Common myeloid progenitor, CD34-positive (primary cell): ENCODE data around the gene CSTF1.

Experiments
- CTCF ChIA-PET: fragments of 350-600 bp; sonication (Branson Sonifier 250); formaldehyde crosslinking; loops from one replicate; lab custom pipeline; 2021; ENCODE audit warnings: antibody characterized with exemption; lab: Charles Lee
- POLR2A ChIA-PET: fragments of 350-600 bp; sonication (Branson Sonifier 250); formaldehyde crosslinking; loops from one replicate; lab custom pipeline; 2021; ENCODE audit warnings: antibody characterized with exemption; lab: Charles Lee
- DNase-seq, 3 donors: peaks; one replicate each; pipeline versions ENCODE4 v3.0.0 to v3.0.0-alpha.2; 2013
- H3K27ac ChIP-seq, 2 experiments: 1 replicate in 1 of 2; 2 replicates in 1 of 2; pipeline ENCODE4 v1.7.0; 2013; ENCODE audit warnings: inconsistent platforms in 2 of 2, low read length in 2 of 2, mild to moderate bottlenecking in 2 of 2, low read depth in 1 of 2, moderate library complexity in 1 of 2; ENCODE audit not compliant: severe bottlenecking in 2 of 2, insufficient read depth in 1 of 2, poor library complexity in 1 of 2
- H3K27me3 ChIP-seq, 5 experiments: replicated peaks in 2 of 5; 1 replicate in 3 of 5; 2 replicates in 2 of 5; pipeline versions ENCODE4 v1.6.1 to v1.7.0; 2013; ENCODE audit warnings: low read length in 4 of 5, mild to moderate bottlenecking in 2 of 5, moderate library complexity in 2 of 5, inconsistent platforms in 1 of 5; ENCODE audit not compliant: insufficient read depth in 5 of 5, control insufficient read depth in 4 of 5
- H3K36me3 ChIP-seq, 4 experiments: 1 replicate in 2 of 4; 2 replicates in 2 of 4; pipeline versions ENCODE4 v1.6.1 to v1.7.0; 2013; ENCODE audit warnings: low read length in 3 of 4, control low read depth in 1 of 4, mild to moderate bottlenecking in 1 of 4; ENCODE audit not compliant: control insufficient read depth in 4 of 4, insufficient read depth in 4 of 4
- H3K4me1 ChIP-seq, 4 experiments: 1 replicate in 3 of 4; 2 replicates in 1 of 4; pipeline versions ENCODE4 v1.6.1 to v1.7.1; 2013; ENCODE audit warnings: low read length in 3 of 4, mild to moderate bottlenecking in 3 of 4, control low read depth in 1 of 4, inconsistent platforms in 1 of 4, moderate library complexity in 1 of 4; ENCODE audit not compliant: control insufficient read depth in 4 of 4, insufficient read depth in 4 of 4; ENCODE audit errors: control extremely low read depth in 1 of 4
- H3K4me3 ChIP-seq, 7 experiments: 1 replicate in 4 of 7; 2 replicates in 3 of 7; pipeline versions ENCODE4 v1.5.1 to v1.7.0; 2013; ENCODE audit warnings: mild to moderate bottlenecking in 7 of 7, low read length in 6 of 7, moderate library complexity in 6 of 7, inconsistent platforms in 2 of 7, low read depth in 2 of 7, control low read depth in 1 of 7; ENCODE audit not compliant: insufficient read depth in 4 of 7, control insufficient read depth in 1 of 7; ENCODE audit errors: extremely low read depth in 1 of 7
- H3K9me3 ChIP-seq, 5 experiments: 1 replicate in 4 of 5; 2 replicates in 1 of 5; pipeline versions ENCODE4 v1.6.1 to v1.7.1; 2013; ENCODE audit warnings: low read length in 4 of 5, mild to moderate bottlenecking in 2 of 5, inconsistent platforms in 1 of 5, low read depth in 1 of 5, moderate library complexity in 1 of 5; ENCODE audit not compliant: control insufficient read depth in 4 of 5, insufficient read depth in 2 of 5; ENCODE audit errors: control extremely low read depth in 1 of 5
- WGBS: methylation state at CpG from one replicate; pipeline ENCODE4 v1.1.5; 2013; ENCODE audit not compliant: insufficient coverage; 5-methylcytosine and 5-hydroxymethylcytosine counted together

The CSTF1 gene

DNA sequence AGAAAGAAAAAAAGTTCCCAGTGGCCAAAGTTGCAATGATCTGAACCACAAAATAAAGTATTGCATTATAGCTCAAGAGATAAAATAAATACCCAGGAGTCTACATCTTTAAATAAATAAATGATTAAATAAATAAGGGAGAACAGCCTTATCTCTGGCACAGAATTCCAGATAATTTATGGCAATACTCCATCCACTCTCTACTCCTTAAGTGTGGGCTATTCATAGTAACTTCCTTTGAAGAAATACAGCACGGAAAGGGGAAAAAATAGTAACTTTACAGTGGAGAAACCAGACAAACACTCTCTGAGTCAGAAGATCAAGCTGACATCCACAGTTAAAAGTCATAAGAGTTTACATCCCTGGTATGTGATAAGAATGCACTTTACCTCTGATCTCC lies 12.1 kb upstream of the CSTF1 start:
- Histone ChIP-seq H3K4me3 (no peak overlapping the region), H3K9me3 (no peaks in the 10 kb centered on the region), H3K4me1 (peaks cover 0 to 12% (median 2%) of the 10 kb centered on the region in 4 experiments), H3K27me3 (no peaks in the 10 kb centered on the region), H3K27ac (no peak overlapping the region), H3K36me3 (peaks cover 10 to 73% (median 24%) of the 10 kb centered on the region in 4 experiments)
- no CpG with 5 or more reads among the region's 1 CpG for WGBS
- POLR2A ChIA-PET: interaction anchor here (0.6 kb wide), 1 partner anchor 18 kb away, joined by 3 read pairs; no protein-coding TSS in a partner anchor
- CTCF ChIA-PET: interaction anchor here (1.5 kb wide), 1 partner anchor 8 kb away, joined by 5 read pairs; no protein-coding TSS in a partner anchor
- no peak for DNase-seq

DNA sequence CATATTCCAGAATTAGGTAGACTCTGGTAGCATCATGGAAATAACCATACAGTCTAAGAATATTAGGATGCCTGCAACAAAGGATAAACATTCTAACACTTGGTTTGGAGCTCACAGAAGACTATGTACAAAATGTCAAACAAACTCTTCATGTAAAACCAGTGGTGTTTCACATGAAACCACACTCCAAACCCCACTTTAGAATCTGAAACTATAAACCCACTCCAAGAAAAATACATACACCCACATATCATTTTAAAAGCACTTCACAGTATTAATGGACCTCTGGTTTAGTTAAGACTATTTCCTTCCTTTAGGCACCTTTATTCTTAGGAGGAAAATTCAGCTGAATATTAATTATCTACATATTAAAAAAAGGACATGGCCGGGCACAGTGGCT lies 10.9 kb upstream of the CSTF1 start:
- Histone ChIP-seq H3K27ac (no peak overlapping the region), H3K4me3 (no peak overlapping the region), H3K36me3 (peaks cover 10 to 74% (median 28%) of the 10 kb centered on the region in 4 experiments), H3K27me3 (no peaks in the 10 kb centered on the region), H3K4me1 (peaks cover 0 to 6% (median 2%) of the 10 kb centered on the region in 4 experiments), H3K9me3 (no peaks in the 10 kb centered on the region)
- DNase-seq: no peak
- POLR2A ChIA-PET: no interaction called here
- no CpG with 5 or more reads among the region's 1 CpG for WGBS
- CTCF ChIA-PET: interaction anchor here (1.1 to 1.5 kb wide), 3 partner anchors 9 to 13 kb away, joined by 3 to 5 read pairs (median 4); partner anchors contain the start of genes AURKA and CSTF1

DNA sequence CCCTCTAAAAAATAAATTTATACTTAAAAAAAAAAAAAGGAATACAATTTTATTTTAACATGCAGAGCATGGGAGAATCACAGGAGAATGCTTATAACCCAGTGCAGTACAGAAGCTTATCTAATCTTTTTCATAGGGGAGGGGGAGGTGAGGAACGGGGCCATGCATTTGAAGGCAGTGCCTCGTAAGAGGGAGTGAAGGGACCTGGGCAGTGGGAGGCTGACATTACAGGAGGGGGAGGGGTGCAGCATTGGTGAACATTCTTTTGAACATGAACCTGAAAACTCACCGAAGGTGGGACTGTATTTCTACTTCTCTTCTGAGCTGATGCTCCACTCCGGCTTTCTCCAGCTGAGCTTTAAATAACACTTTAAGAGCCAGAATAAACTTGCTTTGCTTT lies 9.7 kb upstream of the CSTF1 start:
- CTCF ChIA-PET: no interaction called here

DNA sequence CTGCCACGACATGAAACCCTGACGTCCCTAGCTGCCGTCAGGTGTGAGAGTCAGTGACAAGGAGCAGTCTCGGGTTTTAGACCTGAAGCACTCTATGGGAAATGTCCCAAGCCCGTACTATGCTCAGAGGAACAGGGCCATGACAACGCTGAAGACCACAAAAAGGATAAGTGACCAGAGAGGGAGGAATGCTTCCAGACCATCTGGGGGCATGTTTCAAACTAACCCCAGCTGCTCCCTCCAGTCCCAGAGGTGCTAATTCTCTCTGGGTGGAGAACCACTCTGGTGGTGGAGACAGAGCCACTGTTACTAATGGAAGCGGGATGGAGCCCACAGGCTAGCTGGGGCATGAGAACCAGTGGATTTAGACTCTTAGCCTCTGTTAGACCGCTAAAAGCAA lies 9.1 kb upstream of the CSTF1 start:
- no peak overlapping the region for H3K4me3 ChIP-seq
- POLR2A ChIA-PET: no interaction called here
- WGBS: 100% methylated on average over 8 of the region's 8 CpGs

More for the DNA sequence above, 9.7 kb upstream of the CSTF1 start:
- no peaks in the 10 kb centered on the region for H3K4me1 ChIP-seq
- no peaks in the 10 kb centered on the region for H3K9me3 ChIP-seq
- WGBS: 94% methylated on average over 4 of the region's 4 CpGs
- no peaks in the 10 kb centered on the region for H3K27me3 ChIP-seq
- no peak for DNase-seq
- POLR2A ChIA-PET: no interaction called here
- H3K4me3 ChIP-seq: no peak overlapping the region
- H3K27ac ChIP-seq: no peak overlapping the region
- H3K36me3 ChIP-seq: peaks cover 15 to 75% (median 28%) of the 10 kb centered on the region in 4 experiments

DNA sequence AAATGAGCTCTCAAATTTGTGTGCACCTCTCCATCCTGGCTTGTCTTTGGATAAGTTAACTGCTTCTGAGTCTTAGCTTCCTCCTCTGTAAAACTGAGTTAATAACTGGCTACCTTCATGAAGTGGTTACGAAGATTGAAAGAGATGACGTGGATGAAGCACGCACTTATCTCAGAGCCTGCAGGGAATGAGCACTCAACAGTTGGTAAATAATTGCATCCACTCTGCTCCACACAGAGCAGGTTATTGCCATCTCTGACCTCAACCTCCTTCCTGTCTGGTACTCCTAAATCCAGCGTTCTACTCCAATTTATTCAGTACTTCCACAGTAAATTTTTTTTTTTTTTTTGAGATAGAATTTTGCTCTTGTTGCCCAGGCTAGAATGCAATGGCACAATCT lies 7.3 kb upstream of the CSTF1 start:
- 90% methylated on average over 3 of the region's 4 CpGs for WGBS
- no peaks in the 10 kb centered on the region for H3K27me3 ChIP-seq
- H3K36me3 ChIP-seq: peaks cover 18 to 79% (median 33%) of the 10 kb centered on the region in 4 experiments
- H3K27ac ChIP-seq: no peak overlapping the region
- DNase-seq: no peak
- H3K4me1 ChIP-seq: no peaks in the 10 kb centered on the region
- H3K4me3 ChIP-seq: no peak overlapping the region
- CTCF ChIA-PET: interaction anchor here (1.0 to 2.3 kb wide), 2 partner anchors 10 to 13 kb away, joined by 3 to 11 read pairs; no protein-coding TSS in a partner anchor
- POLR2A ChIA-PET: no interaction called here
- H3K9me3 ChIP-seq: no peaks in the 10 kb centered on the region

More for the DNA sequence above, 9.1 kb upstream of the CSTF1 start:
- CTCF ChIA-PET: interaction anchor here (1.3 kb wide), 1 partner anchor 9 kb away, joined by 3 read pairs; the partner anchor contains the start of genes AURKA and CSTF1
- no peaks in the 10 kb centered on the region for H3K9me3 ChIP-seq
- DNase-seq: no peak
- H3K4me1 ChIP-seq: no peaks in the 10 kb centered on the region
- no peaks in the 10 kb centered on the region for H3K27me3 ChIP-seq
- H3K27ac ChIP-seq: no peak overlapping the region
- H3K36me3 ChIP-seq: peaks cover 20 to 75% (median 29%) of the 10 kb centered on the region in 4 experiments

DNA sequence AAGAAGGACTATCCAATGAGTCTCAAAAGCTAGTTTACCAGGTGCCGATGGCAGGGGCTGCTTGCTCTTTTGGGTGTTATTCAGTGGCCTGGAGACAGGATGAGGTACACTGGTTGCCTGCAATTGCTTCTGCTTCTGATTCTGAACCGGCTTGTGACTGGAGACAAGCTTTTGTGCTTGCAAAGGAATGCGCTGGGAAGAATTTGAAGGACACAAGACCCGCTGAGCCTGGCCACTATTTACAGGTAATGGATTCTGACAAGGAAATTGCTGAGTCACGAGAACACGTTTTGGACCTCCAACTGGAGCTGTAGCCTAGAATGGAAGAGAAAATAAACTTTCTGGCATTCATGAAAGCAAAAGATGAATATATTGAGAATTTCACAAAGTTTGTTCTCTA lies 6.2 kb upstream of the CSTF1 start:
- Histone ChIP-seq H3K27ac (no peak overlapping the region), H3K27me3 (no peaks in the 10 kb centered on the region), H3K4me3 (no peak overlapping the region), H3K4me1 (peaks cover 2 to 8% (median 6%) of the 10 kb centered on the region in 4 experiments), H3K9me3 (no peaks in the 10 kb centered on the region), H3K36me3 (peaks cover 14 to 70% (median 33%) of the 10 kb centered on the region in 4 experiments)
- ChIA-PET POLR2A (interaction anchor here (0.6 kb wide), 1 partner anchor 137 kb away, joined by 4 read pairs; no protein-coding TSS in a partner anchor), CTCF (interaction anchor here (1.0 kb wide), 1 partner anchor 12 kb away, joined by 3 read pairs; no protein-coding TSS in a partner anchor)
- WGBS: 100% methylated on average over 6 of the region's 6 CpGs
- DNase-seq: no peak

DNA sequence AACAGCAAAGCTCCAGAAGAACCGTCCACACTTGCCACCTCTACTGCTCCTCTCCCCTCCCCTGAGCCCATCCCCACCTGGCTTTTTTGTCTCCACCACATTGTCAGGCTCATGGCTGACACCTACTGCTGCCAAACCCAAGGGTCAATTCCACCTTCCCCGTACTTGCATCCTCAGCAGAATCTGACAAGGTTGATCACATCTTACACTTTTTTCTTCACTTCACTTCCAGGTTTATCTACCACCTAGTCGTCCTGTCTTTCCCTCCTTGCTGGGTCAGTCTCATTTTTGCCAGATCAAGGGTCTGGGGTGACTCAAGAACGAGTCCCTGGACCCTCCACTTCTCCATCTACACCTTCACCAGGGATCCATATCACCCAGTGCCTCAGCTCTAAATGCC lies 3.6 kb upstream of the CSTF1 start:
- peaks cover 13 to 25% (median 17%) of the 10 kb centered on the region in 4 experiments for H3K4me1 ChIP-seq
- no peaks in the 10 kb centered on the region for H3K9me3 ChIP-seq
- H3K27me3 ChIP-seq: no peaks in the 10 kb centered on the region
- no peak overlapping the region for H3K4me3 ChIP-seq
- H3K36me3 ChIP-seq: peaks cover 11 to 46% (median 20%) of the 10 kb centered on the region in 4 experiments
- ChIA-PET CTCF (interaction anchor here (0.7 to 1.5 kb wide), 2 partner anchors 14 to 31 kb away, joined by 3 to 4 read pairs; no protein-coding TSS in a partner anchor), POLR2A (no interaction called here)
- WGBS: 100% methylated on average over 4 of the region's 4 CpGs
- no peak overlapping the region for H3K27ac ChIP-seq
- no peak for DNase-seq
